Measurements from ENCODE around the gene HOXB6. TPM values are rescaled to one million over a fixed set of nuclear protein-coding genes. Genes with fewer than 3 reads are reported as not detected.

HOXB6 gene
- total RNA-seq, 2 donors from 2014 or later, result 0.82 to 2.6 TPM

- H3K27me3 ChIP-seq, result peaks cover 42 to 92% of the 10 kb centered on the region in 2 donors
Measured at GRCh38 chr17:48627623-48628521, 23.1 kb upstream of the HOXB6 start.

DNA sequence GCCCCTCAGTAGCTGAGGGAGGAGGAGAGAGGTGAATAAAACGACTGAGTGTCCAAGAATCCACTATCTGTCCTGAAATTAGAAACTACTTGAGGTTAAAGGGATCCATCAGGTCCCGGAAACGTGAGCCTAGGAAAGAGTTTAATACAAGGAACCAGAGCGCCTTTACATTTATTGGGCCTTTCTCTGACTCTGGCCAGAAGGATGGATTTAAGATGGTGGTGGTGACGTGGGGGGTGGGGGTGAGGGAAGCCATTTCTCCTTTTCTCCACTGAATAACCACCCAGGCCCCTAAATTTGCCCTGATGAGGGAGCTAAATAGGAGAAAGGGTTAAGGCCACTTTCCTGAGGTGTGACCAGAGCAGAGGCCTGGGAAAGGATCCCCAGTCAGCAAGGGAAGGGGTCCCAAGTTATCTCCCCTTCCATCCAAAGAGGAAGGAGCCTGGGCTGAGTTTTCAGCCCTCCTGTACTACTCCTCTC lies 22.4 kb upstream of the HOXB6 start:
- no peak for TF ChIP-seq CTCF (IDR thresholded peaks at IDR 0.05)
- Histone ChIP-seq H3K27ac (no peak overlapping the region), H3K9me3 (no peaks in the 10 kb centered on the region), H3K27me3 (peaks cover 45 to 89% of the 10 kb centered on the region in 2 donors), H3K4me3 (no peak overlapping the region), H3K36me3 (no peaks in the 10 kb centered on the region), H3K4me1 (peaks cover 0 to 27% of the 10 kb centered on the region in 2 donors)
- DNase-seq (ENCODE audit: low spot score), result no peak

More at GRCh38 chr17:48627623-48628521, 23.1 kb upstream of the HOXB6 start:
- H3K4me1 ChIP-seq, result peaks cover 0 to 27% of the 10 kb centered on the region in 2 donors
- H3K36me3 ChIP-seq, result no peaks in the 10 kb centered on the region
- no peaks in the 10 kb centered on the region for H3K9me3 ChIP-seq
- H3K27ac ChIP-seq, result no peak overlapping the region
- H3K4me3 ChIP-seq, result no peak overlapping the region
- no peak for TF ChIP-seq CTCF (IDR thresholded peaks at IDR 0.05)
- DNase-seq (ENCODE audit: low spot score), result no peak

DNA sequence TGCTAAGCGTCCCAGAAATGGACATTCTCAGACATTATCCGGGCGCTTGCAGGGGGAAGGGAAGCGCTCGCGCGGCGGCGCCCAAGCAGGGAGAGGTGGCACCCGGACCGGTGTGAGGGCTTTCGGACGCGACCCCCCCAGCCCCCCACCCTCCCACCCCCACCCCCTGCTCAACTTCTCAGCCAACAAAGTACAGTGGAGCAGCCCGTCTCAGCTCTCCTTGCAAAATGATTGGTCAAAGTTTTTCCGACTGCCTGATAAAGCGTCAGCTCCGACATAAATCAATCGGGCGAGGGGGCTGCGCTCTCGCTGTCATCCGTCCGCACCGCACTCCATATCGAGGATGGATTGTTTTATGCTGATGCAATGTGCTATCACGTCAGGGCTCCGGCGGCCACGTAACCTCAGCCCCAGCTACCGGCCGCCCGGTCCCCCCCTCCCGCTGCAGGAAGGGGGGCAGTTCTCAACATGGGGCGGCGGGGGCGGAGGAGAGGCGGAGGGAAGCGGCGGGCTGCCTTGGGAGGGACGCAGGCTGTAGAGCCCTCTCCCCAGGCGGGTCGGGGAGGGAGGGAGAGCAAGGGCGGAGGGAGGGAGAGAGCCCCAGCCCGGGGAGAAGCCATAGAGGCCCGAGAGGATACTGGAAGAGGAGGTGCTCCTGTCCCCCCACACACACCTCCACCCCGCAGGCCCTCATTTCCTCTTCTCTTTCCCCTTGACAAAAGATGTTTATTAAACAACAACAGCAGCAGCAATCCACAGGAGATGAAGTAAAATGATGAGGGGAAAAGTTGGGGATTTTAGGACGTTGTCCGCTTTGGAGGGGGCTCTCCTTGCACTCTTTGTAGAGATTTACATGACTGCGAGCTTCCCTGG lies 21.7 kb upstream of the HOXB6 start, which contains the start of gene HOXB9:
TSS of gene HOXB9 (minus strand) at position 114 of the 873 bp plus-strand sequence. CDS start at position 25, 89 bp downstream.
- H3K4me1 ChIP-seq, result peaks cover 0 to 27% of the 10 kb centered on the region in 2 donors
- H3K4me3 ChIP-seq, result peak within 1 kb of the TSS; percentile 8 to 40
- no peaks in the 10 kb centered on the region for H3K36me3 ChIP-seq
- H3K9me3 ChIP-seq, result no peaks in the 10 kb centered on the region
- H3K27me3 ChIP-seq, result peaks cover 46 to 88% of the 10 kb centered on the region in 2 donors
- no peak within 1 kb of the TSS for H3K27ac ChIP-seq
- no peak for TF ChIP-seq CTCF (IDR thresholded peaks at IDR 0.05)
- no peak for DNase-seq (ENCODE audit: low spot score)

- peaks cover 0 to 27% of the 10 kb centered on the region in 2 donors for H3K4me1 ChIP-seq
- H3K27ac ChIP-seq, result no peak overlapping the region
- H3K4me3 ChIP-seq, result peak overlapping the region; percentile 8 to 40
- no peaks in the 10 kb centered on the region for H3K9me3 ChIP-seq
- DNase-seq (ENCODE audit: low spot score), result no peak
- H3K27me3 ChIP-seq, result peaks cover 49 to 87% of the 10 kb centered on the region in 2 donors
- no peaks in the 10 kb centered on the region for H3K36me3 ChIP-seq
- TF ChIP-seq CTCF (IDR thresholded peaks at IDR 0.05), result no peak
Measured at GRCh38 chr17:48625495-48626244, 20.9 kb upstream of the HOXB6 start.

All from right atrium auricular region (tissue), 2 donors.